NCI-H510A treated with DMSO at 0.1 percent for 48 hours (cell line): Measurements from ENCODE around the gene MAST4.

ENCODE experiments used
- DNase-seq: peaks from one replicate; lab custom pipeline; 2025; lab: John Stamatoyannopoulos, UW

MAST4 gene

DNA sequence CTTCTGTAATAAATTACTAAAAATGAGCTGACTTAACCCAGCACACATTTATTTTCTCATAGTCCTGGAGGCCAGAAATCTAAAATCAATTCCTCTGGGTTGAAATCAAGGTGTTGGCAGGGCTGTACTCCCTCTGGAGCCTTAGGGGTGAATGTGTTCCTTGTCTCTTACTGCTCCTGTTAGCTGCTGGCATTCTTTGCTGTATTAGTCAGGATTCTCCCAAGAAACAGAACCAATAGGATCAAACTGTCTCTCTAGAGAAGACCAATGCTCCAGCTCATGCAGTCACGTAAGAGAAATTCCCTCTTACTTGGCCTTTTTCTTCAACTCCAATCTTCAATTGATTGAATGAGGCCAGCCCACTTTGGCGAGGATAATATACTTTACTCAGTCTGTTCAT is 615.7 kb downstream of the MAST4 start:
- no peak for DNase-seq

DNA sequence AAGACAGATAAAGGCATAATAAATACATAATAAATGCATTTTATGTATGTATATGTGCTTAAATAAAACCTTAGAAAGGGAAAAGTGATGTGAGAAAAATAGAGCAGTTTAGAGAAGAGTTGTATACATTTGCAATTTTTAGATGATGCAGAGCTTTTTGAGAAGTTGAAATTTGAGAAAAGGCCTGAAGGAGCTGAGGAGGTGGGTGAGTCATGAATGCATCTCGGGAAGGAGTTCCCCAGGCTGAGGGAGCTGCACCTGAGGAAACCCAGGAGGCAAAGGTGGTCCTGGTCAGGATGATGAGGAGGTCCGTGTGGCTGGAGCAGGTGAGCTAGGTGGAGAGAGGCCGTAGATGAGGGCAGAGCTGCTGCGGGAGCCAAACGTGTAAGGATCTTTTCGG is 617.8 kb downstream of the MAST4 start:
- no peak for DNase-seq

DNA sequence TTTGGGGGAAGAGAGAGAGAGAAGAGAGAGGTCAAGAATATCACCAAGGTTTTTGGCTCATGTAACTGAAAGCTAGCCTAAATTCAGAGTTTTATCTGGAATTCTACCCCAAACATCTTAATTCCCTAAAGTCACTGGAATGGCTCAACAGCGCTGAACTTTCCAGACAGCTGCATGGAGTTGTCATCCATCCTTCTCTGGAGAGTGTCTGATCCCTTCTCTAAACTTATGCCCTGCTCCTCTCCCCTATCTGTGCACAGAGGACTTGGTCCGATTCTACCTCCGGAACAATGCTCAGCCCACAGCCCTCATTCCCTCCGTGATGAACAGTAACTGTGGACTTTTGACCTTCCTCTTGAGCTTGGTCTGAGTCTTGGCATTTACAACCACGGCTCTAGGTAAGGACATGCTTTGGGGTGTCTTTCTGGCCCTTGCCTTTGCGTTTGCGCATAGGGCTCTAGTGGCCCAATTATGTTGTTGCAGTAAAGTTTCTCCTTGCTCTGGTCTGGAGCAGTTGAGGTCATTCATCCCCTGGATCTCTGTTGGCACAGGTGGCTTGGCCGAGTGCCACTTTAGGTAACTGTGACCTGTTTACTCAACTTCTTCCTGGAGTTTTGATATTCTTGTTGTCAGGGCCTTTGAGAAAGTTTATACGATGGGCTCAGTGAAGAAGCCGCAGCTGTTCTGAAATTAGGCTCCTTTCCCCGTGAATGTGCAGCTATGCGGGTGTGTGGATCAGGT is 618.7 kb downstream of the MAST4 start:
- peak; percentile 26 for DNase-seq

DNA sequence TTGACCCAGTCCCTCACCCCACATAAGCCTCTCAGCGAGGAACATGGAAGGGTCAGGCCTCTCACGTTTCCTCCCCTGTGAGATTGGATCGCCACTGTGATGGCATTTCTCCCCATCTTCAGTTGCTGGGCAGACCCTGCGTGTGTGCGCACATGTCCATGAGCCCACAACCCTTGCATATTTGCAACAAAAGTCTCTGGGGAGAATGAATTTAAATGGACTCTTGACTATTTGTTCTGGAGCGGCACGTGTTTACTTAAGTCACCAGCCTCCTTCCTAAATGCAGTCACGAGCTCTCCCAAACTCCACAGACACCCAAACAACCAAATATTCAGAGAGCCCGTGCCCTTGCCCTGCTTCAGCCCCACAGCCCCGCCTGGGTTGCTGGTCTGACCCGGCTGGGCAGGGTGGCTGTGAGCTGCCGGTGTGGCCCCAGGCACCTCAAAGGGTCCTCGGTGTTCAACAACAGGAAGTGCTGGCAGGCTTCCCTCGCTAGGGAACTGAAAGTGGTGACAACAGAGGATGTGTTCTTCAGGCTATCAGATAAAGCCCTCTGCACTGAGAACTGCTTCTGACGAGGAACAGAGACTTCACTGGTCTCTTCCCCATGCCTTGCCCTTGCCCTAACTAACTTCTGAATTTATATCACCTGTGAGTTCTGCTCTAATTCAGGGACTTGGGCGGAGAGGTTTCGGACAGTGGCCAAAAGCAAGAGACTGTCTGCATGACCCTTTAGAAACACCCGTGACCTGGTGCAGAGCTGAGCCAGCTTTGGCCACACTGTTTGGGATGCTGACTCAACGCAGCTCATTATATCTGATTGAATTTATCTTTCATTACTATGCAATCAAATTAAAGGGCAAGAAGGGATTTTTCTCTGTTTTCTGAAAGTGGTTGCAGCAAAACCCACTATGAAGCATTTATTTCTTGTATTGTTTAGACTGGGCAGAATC is 619.6 kb downstream of the MAST4 start:
- peak; percentile 7 for DNase-seq

DNA sequence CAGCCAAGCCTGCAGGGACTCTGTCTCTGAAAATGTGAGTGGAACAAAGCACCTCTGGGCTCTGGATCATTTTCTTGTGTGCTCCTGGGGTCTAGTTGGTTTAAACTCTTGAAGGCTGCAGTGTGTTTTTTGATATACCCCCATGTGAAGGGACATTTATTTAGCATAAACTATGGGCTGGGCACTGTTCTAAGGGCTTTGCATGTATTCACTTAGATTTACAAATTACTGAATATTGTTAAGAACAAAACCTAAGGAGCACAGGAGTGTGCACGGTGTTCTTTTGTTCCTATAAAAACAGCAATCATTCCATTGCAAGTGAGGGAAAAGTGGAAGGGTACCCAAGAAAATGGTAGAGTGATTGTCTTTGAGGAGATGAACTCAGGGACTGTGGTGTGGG is 620.4 kb downstream of the MAST4 start:
- DNase-seq = no peak
